Left ventricle myocardium inferior (tissue), 1 donor: Measurements from ENCODE around the gene C10orf53. TPM values are rescaled to one million over a fixed set of nuclear protein-coding genes. Genes with fewer than 3 reads are reported as not detected.
"Not testable (repeated sequence)": the region's sequence is repeated elsewhere in the genome, so short reads cannot be mapped to it uniquely, and the experiment has no call there.

Experiments used
- DNase-seq: peaks from one replicate; pipeline ENCODE4 v3.0.0-alpha.2; 2020
- H3K27ac ChIP-seq: fragments of 200-600 bp; replicated peaks from 2 replicates; pipeline ENCODE4 v1.8.0; 2021
- H3K27me3 ChIP-seq: fragments of 200-600 bp; 2 replicates; pipeline ENCODE4 v1.8.0; 2021; ENCODE audit warnings: low read depth
- H3K36me3 ChIP-seq: fragments of 200-600 bp; 2 replicates; pipeline ENCODE4 v1.8.0; 2021
- H3K4me1 ChIP-seq: fragments of 200-600 bp; 2 replicates; pipeline ENCODE4 v1.8.0; 2021
- H3K4me3 ChIP-seq: fragments of 200-600 bp; 2 replicates; pipeline ENCODE4 v1.8.0; 2021; ENCODE audit warnings: mild to moderate bottlenecking, moderate library complexity
- H3K9me3 ChIP-seq: fragments of 200-600 bp; replicated peaks from 2 replicates; pipeline ENCODE4 v1.8.0; 2021
- intact Hi-C: fragments of 100-400 bp; cut with micrococcal nuclease; formaldehyde crosslinking; loops from one replicate; pipeline ENCODE4 v1.11.0; 2022
- total RNA-seq: library from RNA; stranded (reverse); fragmentation: NEBNext Ultra II Directional; extraction: Animal tissue kit (Norgen Biotek cat#: 25700); gene quantifications from one replicate; pipeline ENCODE4 v1.2.1, GENCODE V29; 2021
- TF ChIP-seq, protein P1 (sequence below): fragments of 200-600 bp; IDR thresholded peaks from 2 replicates; pipeline ENCODE4 v1.8.0; 2021; ENCODE audit warnings: antibody characterized with exemption, mild to moderate bottlenecking, borderline replicate concordance
- donor health status: DM: no; HTN: yes; CAD: no; lungs with severe emphysema.

C10orf53 gene
- total RNA-seq, 1 donor from 2014 or later, result not detected

DNA sequence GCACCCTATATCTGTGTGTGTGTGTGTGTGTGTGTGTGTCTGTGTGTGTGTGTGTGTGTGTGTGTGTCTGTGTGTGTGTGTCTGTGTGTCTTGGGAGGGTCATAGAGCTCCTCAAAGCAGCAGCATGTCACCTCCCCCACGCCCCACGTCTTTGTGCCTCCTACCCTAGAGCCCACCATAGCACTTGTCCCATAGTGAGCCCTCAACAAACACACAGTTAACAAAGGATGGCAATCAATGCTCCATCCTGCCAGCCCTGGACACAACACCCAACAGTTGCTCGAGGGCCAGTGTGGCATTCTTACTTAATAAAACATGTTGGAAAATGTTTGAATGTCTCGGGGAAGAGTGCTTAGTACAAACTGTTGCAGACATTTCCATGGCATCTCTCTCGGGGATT lies 30.5 kb downstream of the C10orf53 start:
- Histone ChIP-seq H3K9me3 (peaks cover 17% of the 10 kb centered on the region), H3K4me3 (no peak overlapping the region), H3K27me3 (peaks cover 45% of the 10 kb centered on the region), H3K27ac (no peak overlapping the region), H3K36me3 (no peaks in the 10 kb centered on the region), H3K4me1 (no peaks in the 10 kb centered on the region)
- TF ChIP-seq, protein P1, sequence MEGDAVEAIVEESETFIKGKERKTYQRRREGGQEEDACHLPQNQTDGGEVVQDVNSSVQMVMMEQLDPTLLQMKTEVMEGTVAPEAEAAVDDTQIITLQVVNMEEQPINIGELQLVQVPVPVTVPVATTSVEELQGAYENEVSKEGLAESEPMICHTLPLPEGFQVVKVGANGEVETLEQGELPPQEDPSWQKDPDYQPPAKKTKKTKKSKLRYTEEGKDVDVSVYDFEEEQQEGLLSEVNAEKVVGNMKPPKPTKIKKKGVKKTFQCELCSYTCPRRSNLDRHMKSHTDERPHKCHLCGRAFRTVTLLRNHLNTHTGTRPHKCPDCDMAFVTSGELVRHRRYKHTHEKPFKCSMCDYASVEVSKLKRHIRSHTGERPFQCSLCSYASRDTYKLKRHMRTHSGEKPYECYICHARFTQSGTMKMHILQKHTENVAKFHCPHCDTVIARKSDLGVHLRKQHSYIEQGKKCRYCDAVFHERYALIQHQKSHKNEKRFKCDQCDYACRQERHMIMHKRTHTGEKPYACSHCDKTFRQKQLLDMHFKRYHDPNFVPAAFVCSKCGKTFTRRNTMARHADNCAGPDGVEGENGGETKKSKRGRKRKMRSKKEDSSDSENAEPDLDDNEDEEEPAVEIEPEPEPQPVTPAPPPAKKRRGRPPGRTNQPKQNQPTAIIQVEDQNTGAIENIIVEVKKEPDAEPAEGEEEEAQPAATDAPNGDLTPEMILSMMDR, result no peak
- DNase-seq, result no peak
- intact Hi-C loops, result no loop called here

DNA sequence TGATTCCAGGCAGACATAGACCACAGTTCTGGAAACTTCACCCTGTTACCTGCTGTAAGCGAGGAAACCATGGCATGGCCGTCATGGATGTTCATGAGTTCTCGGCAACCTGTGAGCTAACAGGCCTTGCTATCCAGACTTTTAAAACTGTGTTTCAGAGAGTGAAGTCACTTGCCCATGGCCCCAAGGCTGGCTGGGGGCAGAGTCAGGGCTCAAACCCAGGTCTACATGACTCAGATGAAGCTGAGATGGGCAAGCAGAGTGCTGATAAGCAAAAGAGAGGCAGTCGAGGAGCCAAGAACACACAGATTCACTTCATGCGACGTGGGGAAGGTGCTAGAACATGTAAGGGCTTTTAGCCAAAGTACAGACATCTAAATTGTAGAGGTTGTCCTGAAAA lies 31.5 kb downstream of the C10orf53 start:
- no peaks in the 10 kb centered on the region for H3K36me3 ChIP-seq
- H3K4me3 ChIP-seq, result no peak overlapping the region
- no peaks in the 10 kb centered on the region for H3K4me1 ChIP-seq
- intact Hi-C loops, result no loop called here
- H3K27ac ChIP-seq, result no peak overlapping the region
- peaks cover 45% of the 10 kb centered on the region for H3K27me3 ChIP-seq
- no peak for DNase-seq
- H3K9me3 ChIP-seq, result peaks cover 7% of the 10 kb centered on the region
- TF ChIP-seq, protein P1, result no peak

DNA sequence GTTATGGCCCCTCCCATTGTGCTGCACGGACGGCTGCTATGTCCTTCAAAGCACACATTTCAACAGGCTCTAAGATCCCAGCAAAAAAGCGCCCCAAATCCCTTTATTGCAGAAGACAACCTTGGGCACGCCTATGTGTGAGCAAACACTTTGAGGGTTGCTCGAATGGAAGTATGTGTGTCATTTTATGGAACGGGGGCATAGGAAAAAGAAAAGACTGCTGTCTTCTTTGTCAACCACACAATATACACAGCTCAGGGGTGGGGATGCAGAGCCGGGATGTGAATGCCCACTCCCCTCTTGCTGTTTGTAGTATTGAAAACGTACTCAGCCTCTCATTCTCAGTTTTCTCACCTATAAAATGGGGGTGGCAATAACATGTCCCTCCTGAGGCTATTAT lies 32.0 kb downstream of the C10orf53 start:
- intact Hi-C loops, result no loop called here
- H3K27ac ChIP-seq, result no peak overlapping the region
- peaks cover 45% of the 10 kb centered on the region for H3K27me3 ChIP-seq
- peaks cover 5% of the 10 kb centered on the region for H3K9me3 ChIP-seq
- DNase-seq, result no peak
- no peaks in the 10 kb centered on the region for H3K4me1 ChIP-seq
- TF ChIP-seq, protein P1, result no peak
- no peaks in the 10 kb centered on the region for H3K36me3 ChIP-seq
- no peak overlapping the region for H3K4me3 ChIP-seq

DNA sequence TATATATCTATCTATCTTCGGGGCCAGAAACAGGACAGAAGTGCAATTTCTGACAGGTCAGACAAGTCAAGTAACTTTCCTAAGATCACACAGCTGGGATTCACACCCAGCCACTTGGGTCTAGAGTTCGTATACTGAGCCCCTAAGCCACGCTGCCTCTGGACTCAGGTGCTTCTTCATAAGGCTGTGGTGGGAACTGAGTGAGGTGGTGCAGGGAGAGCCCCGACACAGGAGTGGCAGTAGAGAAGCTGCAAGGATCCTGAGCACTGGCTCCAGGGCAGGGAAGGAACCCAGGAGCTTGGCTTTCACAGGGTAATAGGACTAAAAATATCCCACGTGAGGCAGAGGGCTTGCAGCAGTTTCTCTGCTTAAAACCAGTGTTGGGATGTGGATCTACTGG lies 33.8 kb downstream of the C10orf53 start:
- no peak overlapping the region for H3K4me3 ChIP-seq
- no peaks in the 10 kb centered on the region for H3K4me1 ChIP-seq
- peaks cover 37% of the 10 kb centered on the region for H3K27me3 ChIP-seq
- no peaks in the 10 kb centered on the region for H3K36me3 ChIP-seq
- DNase-seq, result no peak
- TF ChIP-seq, protein P1, result no peak
- no peak overlapping the region for H3K27ac ChIP-seq
- intact Hi-C loops, result no loop called here
- H3K9me3 ChIP-seq, result peaks cover 8% of the 10 kb centered on the region

DNA sequence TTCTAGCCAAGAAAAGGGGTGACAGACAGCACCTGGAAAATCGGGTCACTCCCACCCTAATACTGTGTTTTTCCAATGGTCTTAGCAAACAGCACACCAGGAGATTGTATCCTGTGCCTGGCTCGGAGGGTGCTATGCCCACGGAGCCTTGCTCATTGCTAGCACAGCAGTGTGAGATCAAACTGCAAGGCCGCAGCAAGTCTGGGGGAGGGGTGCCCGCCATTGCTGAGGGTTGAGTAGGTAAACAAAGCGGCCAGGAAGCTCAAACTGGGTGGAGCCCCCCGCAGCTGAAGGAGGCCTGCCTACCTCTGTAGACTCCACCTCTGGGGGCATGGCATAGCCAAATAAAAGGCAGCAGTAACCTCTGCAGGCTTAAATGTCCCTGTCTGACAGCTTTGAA lies 35.7 kb downstream of the C10orf53 start:
- H3K4me3 ChIP-seq, H3K4me1 ChIP-seq, DNase-seq, H3K9me3 ChIP-seq, H3K27ac ChIP-seq, intact Hi-C loops, H3K36me3 ChIP-seq: not testable (repeated sequence)
- H3K27me3 ChIP-seq, result peaks cover 27% of the 10 kb centered on the region

DNA sequence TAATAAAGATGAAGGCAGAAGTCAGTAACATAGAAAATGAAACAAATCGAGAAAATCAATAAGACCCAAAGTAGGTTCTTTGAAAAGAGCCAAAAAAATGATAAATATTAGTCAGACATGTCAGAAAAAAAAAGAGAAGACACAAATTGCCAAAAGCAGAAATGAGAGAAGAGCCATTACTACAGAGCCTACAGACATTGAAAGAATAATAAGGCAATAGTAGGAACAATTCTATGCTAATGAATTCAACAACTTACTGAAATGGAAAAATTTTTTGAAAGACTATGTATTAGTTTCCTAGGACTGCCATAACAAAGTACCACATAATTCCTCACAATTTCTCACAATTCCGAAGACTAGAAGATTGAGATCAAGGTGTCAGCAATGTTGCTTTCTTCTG lies 47.1 kb downstream of the C10orf53 start:
- no peak overlapping the region for H3K4me3 ChIP-seq

More for the DNA sequence above, 47.1 kb downstream of the C10orf53 start:
- no peak overlapping the region for H3K27ac ChIP-seq
- no peak for DNase-seq
- no peaks in the 10 kb centered on the region for H3K4me1 ChIP-seq
- H3K9me3 ChIP-seq, result peaks cover 38% of the 10 kb centered on the region
- H3K27me3 ChIP-seq, result no peaks in the 10 kb centered on the region
- TF ChIP-seq, protein P1, result no peak
- intact Hi-C loops, result no loop called here
- no peaks in the 10 kb centered on the region for H3K36me3 ChIP-seq
